A673 (cell line): ENCODE results near the gene SH3D19. TPM values are rescaled to one million over a fixed set of nuclear protein-coding genes. Genes with fewer than 3 reads are reported as not detected.

Experiments
- BruUV-seq: library from RNA; stranded (reverse); fragments of 400-500 nt; replicated peaks from 2 replicates; lab custom pipeline; 2021; lab: Mats Ljungman, UMichigan
- CTCF ChIA-PET: fragments of 300-600 bp; sonication (Branson Sonifier 250); formaldehyde crosslinking; loops from one replicate; lab custom pipeline; 2022; ENCODE audit warnings: antibody characterized with exemption; lab: Charles Lee
- POLR2A ChIA-PET: fragments of 300-600 bp; sonication (Branson Sonifier 250); formaldehyde crosslinking; loops from one replicate; lab custom pipeline; 2022; ENCODE audit warnings: antibody characterized with exemption; ENCODE audit not compliant: low non-redundant PET; lab: Charles Lee
- DNase-seq: peaks from one replicate; pipeline ENCODE4 v3.0.0-alpha.2; 2015; ENCODE audit warnings: low spot score
- H3K27ac ChIP-seq: fragments of 200-600 bp; sonication (generic); 2 replicates; pipeline ENCODE4 v1.5.1; 2016; ENCODE audit warnings: mixed run types, low read depth, mild to moderate bottlenecking, mixed read lengths, antibody characterized with exemption, low read length; ENCODE audit not compliant: poor library complexity, severe bottlenecking
- H3K27me3 ChIP-seq: fragments of 200-600 bp; sonication (generic); replicated peaks from 2 replicates; pipeline ENCODE4 v1.6.1; 2017; ENCODE audit warnings: mixed run types, low read depth, mild to moderate bottlenecking, mixed read lengths, antibody characterized with exemption, low read length; ENCODE audit not compliant: insufficient read depth, poor library complexity
- H3K36me3 ChIP-seq: fragments of 200-600 bp; sonication (generic); 2 replicates; pipeline ENCODE4 v1.6.1; 2016; ENCODE audit warnings: mixed run types, mild to moderate bottlenecking, mixed read lengths, antibody characterized with exemption, low read length; ENCODE audit not compliant: insufficient read depth, poor library complexity, severe bottlenecking
- H3K4me1 ChIP-seq: fragments of 200-600 bp; sonication (generic); 2 replicates; pipeline ENCODE4 v1.6.1; 2017; ENCODE audit warnings: mixed run types, mild to moderate bottlenecking, mixed read lengths, antibody characterized with exemption, low read length; ENCODE audit not compliant: insufficient read depth, poor library complexity, severe bottlenecking
- H3K4me3 ChIP-seq: fragments of 200-600 bp; sonication (generic); 2 replicates; pipeline ENCODE4 v1.5.1; 2016; ENCODE audit warnings: low read depth, mixed run types, mild to moderate bottlenecking, mixed read lengths, low read length; ENCODE audit not compliant: poor library complexity, severe bottlenecking
- H3K9me3 ChIP-seq: fragments of 200-600 bp; sonication (generic); 2 replicates; pipeline ENCODE4 v1.6.1; 2016; ENCODE audit warnings: mixed run types, low read depth, mild to moderate bottlenecking, mixed read lengths, antibody characterized with exemption, low read length; ENCODE audit not compliant: poor library complexity, severe bottlenecking
- EZH2 ChIP-seq: fragments of 200-600 bp; sonication (generic); IDR thresholded peaks from 2 replicates; pipeline ENCODE4 v1.6.1; 2017; ENCODE audit warnings: borderline replicate concordance, low read depth, mild to moderate bottlenecking, mixed read lengths, antibody characterized with exemption, low read length; ENCODE audit not compliant: poor library complexity, severe bottlenecking
- intact Hi-C: fragments of 100-400 bp; cut with micrococcal nuclease; formaldehyde crosslinking; loops from one replicate; pipeline ENCODE4 v1.10.0; 2022; ENCODE audit not compliant: unreplicated experiment
- total RNA-seq: library from RNA; stranded (reverse); gene quantifications from 2 replicates; pipeline ENCODE4 v1.2.3, GENCODE V29; 2021
- TF ChIP-seq, protein P1 (sequence below): fragments of 300-800, 200-600 bp; sonication (generic); conservative IDR thresholded peaks from 2 replicates; pipeline ENCODE4 v1.5.1; 2017; ENCODE audit warnings: low read depth, mild to moderate bottlenecking, antibody characterized with exemption, low read length, moderate library complexity, mixed read lengths

SH3D19 gene
- total RNA-seq, 1 experiment from 2014 or later = 0.86 TPM

DNA sequence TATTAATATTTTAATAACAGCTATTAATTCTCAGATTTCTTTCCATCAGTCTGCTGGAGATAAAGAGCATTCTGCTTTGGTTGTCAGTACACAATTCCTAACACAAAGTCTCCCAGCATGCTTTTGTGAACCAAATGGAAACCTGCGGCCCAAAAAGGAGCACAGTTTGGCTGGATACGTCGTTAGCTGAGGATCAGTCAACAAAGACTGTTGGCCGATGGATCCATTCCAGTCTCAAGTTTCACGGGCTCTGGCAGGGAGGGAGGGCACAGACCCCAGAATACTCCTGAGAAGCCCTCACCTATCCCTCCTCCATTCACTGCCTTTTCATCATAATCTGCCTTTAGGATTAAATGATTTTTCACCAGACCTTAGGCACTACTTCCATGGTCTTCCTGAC, 74.7 kb downstream of the SH3D19 start:
- Histone ChIP-seq H3K36me3 (no peaks in the 10 kb centered on the region), H3K4me1 (no peaks in the 10 kb centered on the region), H3K4me3 (no peak overlapping the region), H3K9me3 (no peaks in the 10 kb centered on the region), H3K27ac (no peak overlapping the region), H3K27me3 (no peaks in the 10 kb centered on the region)
- CTCF ChIA-PET = no interaction called here
- no peak for DNase-seq
- intact Hi-C loops = no loop called here
- no TSS peak for BruUV-seq
- TF ChIP-seq, protein P1, sequence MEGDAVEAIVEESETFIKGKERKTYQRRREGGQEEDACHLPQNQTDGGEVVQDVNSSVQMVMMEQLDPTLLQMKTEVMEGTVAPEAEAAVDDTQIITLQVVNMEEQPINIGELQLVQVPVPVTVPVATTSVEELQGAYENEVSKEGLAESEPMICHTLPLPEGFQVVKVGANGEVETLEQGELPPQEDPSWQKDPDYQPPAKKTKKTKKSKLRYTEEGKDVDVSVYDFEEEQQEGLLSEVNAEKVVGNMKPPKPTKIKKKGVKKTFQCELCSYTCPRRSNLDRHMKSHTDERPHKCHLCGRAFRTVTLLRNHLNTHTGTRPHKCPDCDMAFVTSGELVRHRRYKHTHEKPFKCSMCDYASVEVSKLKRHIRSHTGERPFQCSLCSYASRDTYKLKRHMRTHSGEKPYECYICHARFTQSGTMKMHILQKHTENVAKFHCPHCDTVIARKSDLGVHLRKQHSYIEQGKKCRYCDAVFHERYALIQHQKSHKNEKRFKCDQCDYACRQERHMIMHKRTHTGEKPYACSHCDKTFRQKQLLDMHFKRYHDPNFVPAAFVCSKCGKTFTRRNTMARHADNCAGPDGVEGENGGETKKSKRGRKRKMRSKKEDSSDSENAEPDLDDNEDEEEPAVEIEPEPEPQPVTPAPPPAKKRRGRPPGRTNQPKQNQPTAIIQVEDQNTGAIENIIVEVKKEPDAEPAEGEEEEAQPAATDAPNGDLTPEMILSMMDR = no peak
- no peak for TF ChIP-seq EZH2
- POLR2A ChIA-PET = no interaction called here

DNA sequence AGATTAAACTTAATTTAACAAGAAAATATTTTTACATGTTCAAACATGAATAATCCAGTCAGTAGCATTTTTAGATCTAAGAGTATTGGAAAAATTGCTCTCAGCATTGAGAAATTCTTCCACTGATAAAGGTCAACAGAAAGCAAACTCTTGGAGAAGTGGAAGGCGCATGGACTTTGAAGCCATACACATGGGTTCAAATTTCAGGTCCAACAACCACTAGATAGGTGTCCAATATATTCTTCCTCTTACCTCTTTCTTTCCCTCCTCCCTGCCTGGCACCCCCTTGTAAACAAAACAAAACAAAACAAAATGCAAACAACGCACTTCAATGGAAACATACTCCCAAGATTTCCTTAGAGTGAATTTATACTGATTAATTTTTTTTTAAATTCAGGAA, 76.9 kb downstream of the SH3D19 start:
- DNase-seq = no peak
- POLR2A ChIA-PET = no interaction called here
- CTCF ChIA-PET = no interaction called here
- Histone ChIP-seq H3K4me1 (no peaks in the 10 kb centered on the region), H3K27me3 (no peaks in the 10 kb centered on the region), H3K9me3 (no peaks in the 10 kb centered on the region), H3K27ac (no peak overlapping the region), H3K36me3 (no peaks in the 10 kb centered on the region), H3K4me3 (no peak overlapping the region)
- intact Hi-C loops = no loop called here
- TF ChIP-seq, protein P1 = no peak
- TF ChIP-seq EZH2 = no peak
- BruUV-seq = no TSS peak

DNA sequence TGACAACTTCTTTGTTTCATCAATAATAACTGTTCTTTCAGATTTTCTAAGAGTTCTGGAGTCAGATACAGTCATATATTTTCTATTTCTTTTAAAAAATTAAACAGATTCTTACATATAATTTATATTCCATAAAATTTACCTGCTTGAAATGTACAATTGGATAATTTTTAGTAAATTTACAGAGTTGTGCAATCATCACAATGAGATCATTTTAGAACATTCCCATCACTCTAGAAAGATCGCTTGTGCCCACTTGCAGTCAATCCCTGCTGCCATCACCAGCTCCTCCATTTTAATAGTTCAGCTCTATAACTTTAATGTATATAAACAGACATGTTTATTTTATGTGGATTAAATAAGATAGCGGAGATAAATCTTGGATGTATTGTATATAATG, 78.0 kb downstream of the SH3D19 start:
- ChIA-PET POLR2A (no interaction called here), CTCF (no interaction called here)
- Histone ChIP-seq H3K27me3 (no peaks in the 10 kb centered on the region), H3K27ac (no peak overlapping the region), H3K4me1 (no peaks in the 10 kb centered on the region), H3K36me3 (no peaks in the 10 kb centered on the region), H3K4me3 (no peak overlapping the region), H3K9me3 (no peaks in the 10 kb centered on the region)
- no peak for DNase-seq
- intact Hi-C loops = no loop called here
- no TSS peak for BruUV-seq
- no peak for TF ChIP-seq EZH2
- TF ChIP-seq, protein P1 = no peak
